NB4 (cell line): Measurements from ENCODE around the gene GULP1.

ENCODE experiments used
- DNase-seq: peaks from one replicate; pipeline ENCODE4 v3.0.0; 2010; ENCODE audit warnings: low read depth
- H3K4me3 ChIP-seq: one replicate; pipeline ENCODE4 v1.5.1; 2011; ENCODE audit warnings: mild to moderate bottlenecking, low read depth, low read length, moderate library complexity
- MYC ChIP-seq: IDR thresholded peaks from 2 replicates; pipeline ENCODE4 v1.6.1; 2011; ENCODE audit warnings: low read depth, low read length
- POLR2A ChIP-seq: IDR thresholded peaks from 2 replicates; pipeline ENCODE4 v1.6.1; 2011; ENCODE audit warnings: mild to moderate bottlenecking; ENCODE audit not compliant: insufficient read length; ENCODE audit errors: extremely low read depth
- TF ChIP-seq, protein P1 (sequence below): IDR thresholded peaks from 2 replicates; pipeline ENCODE4 v1.6.1; 2011; ENCODE audit warnings: low read depth, low read length
- TF ChIP-seq, protein P2 (sequence below): IDR thresholded peaks from one replicate; pipeline ENCODE4 v1.5.1; 2012; ENCODE audit warnings: low read depth, low read length

GULP1 gene

DNA sequence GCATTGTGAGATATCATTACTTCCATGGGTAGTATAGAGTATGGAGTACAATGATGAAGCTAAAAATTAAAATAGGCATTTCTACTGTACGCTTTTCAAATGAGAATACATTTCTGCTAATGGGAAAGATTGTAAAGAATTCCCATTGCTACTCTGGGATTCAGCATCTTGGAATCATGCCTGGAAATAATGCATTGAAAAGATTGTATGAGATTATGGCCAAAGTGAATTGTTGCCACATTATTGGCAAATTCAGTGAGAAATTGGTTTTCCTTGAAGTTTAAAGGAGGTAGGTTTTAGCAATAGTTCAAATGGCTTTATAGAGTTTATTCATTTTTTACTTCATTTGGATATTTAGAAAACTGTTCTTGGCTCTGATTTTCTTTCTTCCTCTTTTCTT lies 157.9 kb downstream of the GULP1 start:
- DNase-seq = no peak
- TF ChIP-seq, protein P1, sequence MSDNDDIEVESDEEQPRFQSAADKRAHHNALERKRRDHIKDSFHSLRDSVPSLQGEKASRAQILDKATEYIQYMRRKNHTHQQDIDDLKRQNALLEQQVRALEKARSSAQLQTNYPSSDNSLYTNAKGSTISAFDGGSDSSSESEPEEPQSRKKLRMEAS = no peak
- TF ChIP-seq POLR2A (no peak), MYC (no peak)
- TF ChIP-seq, protein P2, sequence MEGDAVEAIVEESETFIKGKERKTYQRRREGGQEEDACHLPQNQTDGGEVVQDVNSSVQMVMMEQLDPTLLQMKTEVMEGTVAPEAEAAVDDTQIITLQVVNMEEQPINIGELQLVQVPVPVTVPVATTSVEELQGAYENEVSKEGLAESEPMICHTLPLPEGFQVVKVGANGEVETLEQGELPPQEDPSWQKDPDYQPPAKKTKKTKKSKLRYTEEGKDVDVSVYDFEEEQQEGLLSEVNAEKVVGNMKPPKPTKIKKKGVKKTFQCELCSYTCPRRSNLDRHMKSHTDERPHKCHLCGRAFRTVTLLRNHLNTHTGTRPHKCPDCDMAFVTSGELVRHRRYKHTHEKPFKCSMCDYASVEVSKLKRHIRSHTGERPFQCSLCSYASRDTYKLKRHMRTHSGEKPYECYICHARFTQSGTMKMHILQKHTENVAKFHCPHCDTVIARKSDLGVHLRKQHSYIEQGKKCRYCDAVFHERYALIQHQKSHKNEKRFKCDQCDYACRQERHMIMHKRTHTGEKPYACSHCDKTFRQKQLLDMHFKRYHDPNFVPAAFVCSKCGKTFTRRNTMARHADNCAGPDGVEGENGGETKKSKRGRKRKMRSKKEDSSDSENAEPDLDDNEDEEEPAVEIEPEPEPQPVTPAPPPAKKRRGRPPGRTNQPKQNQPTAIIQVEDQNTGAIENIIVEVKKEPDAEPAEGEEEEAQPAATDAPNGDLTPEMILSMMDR = no peak
- no peak overlapping the region for H3K4me3 ChIP-seq

DNA sequence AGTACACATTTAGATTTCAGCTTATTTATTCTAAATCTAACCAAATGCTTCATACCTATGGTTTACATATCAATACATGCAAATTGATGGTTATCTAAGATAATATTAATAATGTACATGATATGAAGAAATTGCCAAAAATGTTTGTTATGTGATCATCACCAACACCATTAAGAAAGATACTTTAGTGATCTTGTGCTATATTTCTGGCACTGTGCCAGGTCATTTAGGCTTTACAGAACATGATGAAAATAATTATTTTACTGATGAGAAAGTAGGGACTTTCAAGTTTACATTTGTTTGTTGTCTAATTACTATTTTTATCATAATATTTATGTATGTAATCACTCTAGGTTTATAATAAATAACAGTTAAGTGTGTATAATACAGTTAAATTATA lies 158.3 kb downstream of the GULP1 start:
- TF ChIP-seq, protein P2 = no peak
- TF ChIP-seq, protein P1 = no peak
- no peak for TF ChIP-seq POLR2A
- no peak for TF ChIP-seq MYC
- DNase-seq = no peak
- no peak overlapping the region for H3K4me3 ChIP-seq

DNA sequence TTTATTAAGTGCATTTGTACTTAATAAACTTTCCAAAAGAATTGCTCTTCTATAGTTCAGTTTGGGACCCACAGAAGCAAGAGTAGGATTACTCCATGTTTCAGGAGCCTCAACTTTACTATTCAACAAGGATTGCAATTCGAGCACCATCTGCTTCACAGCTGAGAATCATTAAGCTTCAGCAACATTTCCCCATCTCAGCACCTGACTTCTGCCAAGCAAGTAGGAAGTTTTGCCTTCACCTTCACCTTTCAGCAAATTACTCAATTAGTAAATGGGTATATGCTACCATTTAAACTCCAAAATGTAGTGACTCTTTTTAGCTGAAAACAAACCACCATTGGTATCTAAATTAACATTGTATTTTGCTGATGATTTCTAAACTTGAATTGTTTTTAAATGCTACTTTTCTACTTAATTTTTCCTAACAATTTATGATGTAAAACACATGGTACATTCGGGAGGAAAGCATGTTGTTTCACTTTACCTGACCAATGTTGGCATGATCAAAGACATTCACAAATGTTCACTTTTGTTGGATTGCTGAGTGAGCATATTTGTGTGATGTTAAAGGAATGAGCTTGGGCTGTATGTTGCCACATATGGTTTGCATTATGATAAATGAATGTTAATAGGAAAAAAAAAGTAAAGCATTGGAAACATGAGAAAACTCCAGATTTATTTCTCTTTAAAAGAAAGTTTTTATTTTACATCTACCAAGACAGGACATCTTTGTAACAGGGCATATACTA lies 159.2 kb downstream of the GULP1 start:
- H3K4me3 ChIP-seq = no peak overlapping the region
- DNase-seq = no peak
- no peak for TF ChIP-seq POLR2A
- TF ChIP-seq, protein P1 = no peak
- TF ChIP-seq MYC = no peak
- TF ChIP-seq, protein P2 = no peak

DNA sequence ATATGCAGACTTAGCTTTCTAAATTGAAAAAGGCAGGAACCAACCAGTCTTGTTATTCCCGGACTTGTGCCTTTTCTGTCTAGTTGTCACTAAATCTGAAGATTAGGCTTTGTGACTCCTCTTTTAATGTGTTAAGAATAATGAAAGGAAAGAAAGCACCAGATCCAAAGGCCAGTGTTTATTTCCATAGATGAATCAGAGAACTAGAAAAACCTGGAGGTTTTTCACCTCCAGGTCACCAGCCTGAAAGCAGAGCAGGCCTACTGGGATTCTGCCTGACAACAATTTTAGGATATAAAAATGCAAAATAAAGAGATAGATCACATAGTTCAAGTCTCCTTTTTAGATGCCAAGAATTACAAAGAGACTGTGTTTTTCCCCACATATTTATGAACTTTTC lies 160.4 kb downstream of the GULP1 start:
- TF ChIP-seq MYC (no peak), POLR2A (no peak)
- TF ChIP-seq, protein P2 = no peak
- TF ChIP-seq, protein P1 = no peak
- DNase-seq = no peak
- H3K4me3 ChIP-seq = no peak overlapping the region

DNA sequence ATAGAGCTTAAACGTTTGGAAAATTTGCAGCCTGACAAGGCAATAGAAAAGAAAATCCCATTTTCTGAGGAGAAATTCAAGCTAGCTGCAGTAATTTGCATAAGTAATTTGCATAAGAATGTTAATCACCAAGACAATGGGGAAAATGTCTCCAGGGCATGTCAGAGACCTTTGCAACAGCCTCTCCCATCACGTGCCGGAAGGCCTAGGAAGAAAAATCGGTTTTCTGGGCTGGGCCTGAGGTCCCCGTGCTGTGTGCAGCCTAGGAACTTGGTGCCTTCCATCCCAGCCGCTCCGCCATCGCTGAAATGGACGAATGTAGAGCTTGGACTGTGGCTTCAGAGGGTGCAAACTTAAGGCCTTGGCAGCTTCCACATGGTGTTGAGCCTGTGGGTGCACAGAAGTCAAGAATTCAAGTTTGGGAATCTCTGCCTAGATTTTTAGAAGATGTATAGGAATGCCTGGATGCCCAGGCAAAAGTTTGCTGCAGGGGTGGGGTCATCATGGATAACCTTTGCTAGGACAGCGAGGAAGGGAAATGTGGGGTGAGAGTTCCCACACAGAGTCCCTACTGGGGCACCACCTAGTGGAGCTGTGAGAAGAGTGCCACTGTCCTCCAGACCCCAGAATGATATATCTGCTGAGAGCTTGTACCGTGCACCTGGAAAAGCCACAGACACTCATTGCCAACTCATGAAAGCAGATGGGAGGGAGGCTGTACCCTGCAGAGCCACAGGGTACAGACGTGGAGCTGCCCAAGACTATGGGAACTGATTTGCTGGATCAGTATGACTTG lies 164.6 kb downstream of the GULP1 start:
- TF ChIP-seq POLR2A = no peak
- TF ChIP-seq, protein P2 = peak; percentile 15
- TF ChIP-seq, protein P1 = no peak
- no peak overlapping the region for H3K4me3 ChIP-seq
- DNase-seq = peak; percentile 5
